ENCODE measurements around the gene LETM1.

DNA sequence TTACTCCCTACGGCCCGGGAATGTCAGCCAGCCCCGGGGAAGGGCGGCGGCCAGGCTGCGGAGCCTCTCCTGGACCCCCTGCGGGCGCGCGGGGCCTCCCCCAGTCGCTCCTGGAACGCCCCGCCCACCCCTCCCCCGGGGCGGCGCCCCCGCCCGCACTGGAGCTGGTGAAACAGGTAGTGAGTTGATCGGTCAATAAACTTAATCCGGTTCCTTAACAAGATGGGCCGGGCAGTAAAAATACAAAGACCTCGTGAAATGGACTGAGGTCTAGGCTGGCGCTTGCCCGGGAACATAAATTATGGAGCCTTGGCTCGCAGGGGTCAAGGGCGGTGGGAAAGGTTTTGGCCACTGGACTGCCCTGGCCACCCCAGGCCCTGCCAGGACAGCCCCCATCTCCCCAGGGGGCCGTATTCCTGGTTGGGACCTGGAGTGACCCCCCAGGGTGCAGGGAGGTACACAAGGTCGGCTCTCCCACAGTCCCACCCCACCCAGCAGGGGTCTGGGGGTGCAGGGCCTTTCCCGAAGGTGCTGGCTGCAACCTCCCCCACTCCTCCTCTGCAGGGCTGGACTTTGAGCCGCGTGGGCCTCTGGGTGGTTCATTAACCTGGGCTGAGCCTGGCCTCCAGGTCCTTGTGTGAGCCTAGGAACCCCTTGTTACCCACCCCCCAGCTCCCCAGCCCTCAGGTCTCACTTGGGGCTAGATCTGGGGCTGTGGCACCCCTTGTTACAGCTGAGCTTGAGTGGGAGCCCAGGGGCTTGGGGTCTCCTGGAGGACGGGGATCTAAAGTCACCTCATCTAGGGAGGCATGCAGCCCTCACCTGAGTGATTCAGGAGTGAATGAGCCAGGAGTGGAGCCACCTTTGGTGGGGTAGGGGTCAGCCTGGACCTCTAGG lies 60.4 kb downstream of the LETM1 start:
- TF ChIP-seq, protein P1, sequence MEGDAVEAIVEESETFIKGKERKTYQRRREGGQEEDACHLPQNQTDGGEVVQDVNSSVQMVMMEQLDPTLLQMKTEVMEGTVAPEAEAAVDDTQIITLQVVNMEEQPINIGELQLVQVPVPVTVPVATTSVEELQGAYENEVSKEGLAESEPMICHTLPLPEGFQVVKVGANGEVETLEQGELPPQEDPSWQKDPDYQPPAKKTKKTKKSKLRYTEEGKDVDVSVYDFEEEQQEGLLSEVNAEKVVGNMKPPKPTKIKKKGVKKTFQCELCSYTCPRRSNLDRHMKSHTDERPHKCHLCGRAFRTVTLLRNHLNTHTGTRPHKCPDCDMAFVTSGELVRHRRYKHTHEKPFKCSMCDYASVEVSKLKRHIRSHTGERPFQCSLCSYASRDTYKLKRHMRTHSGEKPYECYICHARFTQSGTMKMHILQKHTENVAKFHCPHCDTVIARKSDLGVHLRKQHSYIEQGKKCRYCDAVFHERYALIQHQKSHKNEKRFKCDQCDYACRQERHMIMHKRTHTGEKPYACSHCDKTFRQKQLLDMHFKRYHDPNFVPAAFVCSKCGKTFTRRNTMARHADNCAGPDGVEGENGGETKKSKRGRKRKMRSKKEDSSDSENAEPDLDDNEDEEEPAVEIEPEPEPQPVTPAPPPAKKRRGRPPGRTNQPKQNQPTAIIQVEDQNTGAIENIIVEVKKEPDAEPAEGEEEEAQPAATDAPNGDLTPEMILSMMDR (optimal IDR thresholded peaks at IDR 0.05 in 1 of 3, IDR thresholded peaks at IDR 0.05 in 1 of 3, conservative IDR thresholded peaks at IDR 0.05 in 1 of 3; ENCODE audit: extremely low read depth in 1 of 3, insufficient read depth in 2 of 3, low read length in 3 of 3), result no peak
- no peak for TF ChIP-seq EZH2 (IDR thresholded peaks at IDR 0.05; ENCODE audit: low read length)

All from keratinocyte (primary cell).